ENCODE data around the gene MLH3.
A peak's percentile ranks its signal among the peaks of the same experiment; 100 is the strongest.

The MLH3 gene

GRCh38 chr14:75023108-75023507 lies 28.2 kb downstream of the MLH3 start:
- DNase-seq (ENCODE audit: low read depth) = peak; percentile 12
- H3K4me3 ChIP-seq (replicated peaks; ENCODE audit: low read depth, low read length) = no peak overlapping the region
- no peak for TF ChIP-seq CTCF (IDR thresholded peaks at IDR 0.05; ENCODE audit: low read length, missing control alignments)

GRCh38 chr14:75022655-75023054 lies 28.6 kb downstream of the MLH3 start:
- DNase-seq (ENCODE audit: low read depth) = peak; percentile 20
- no peak overlapping the region for H3K4me3 ChIP-seq (replicated peaks; ENCODE audit: low read depth, low read length)
- TF ChIP-seq CTCF (IDR thresholded peaks at IDR 0.05; ENCODE audit: low read length, missing control alignments) = peak; percentile 42

GRCh38 chr14:75018694-75019093 lies 32.6 kb downstream of the MLH3 start:
- TF ChIP-seq CTCF (IDR thresholded peaks at IDR 0.05; ENCODE audit: low read length, missing control alignments) = no peak
- no peak overlapping the region for H3K4me3 ChIP-seq (replicated peaks; ENCODE audit: low read depth, low read length)
- no peak for DNase-seq (ENCODE audit: low read depth)

GRCh38 chr14:75016815-75017214 lies 34.5 kb downstream of the MLH3 start:
- no peak overlapping the region for H3K4me3 ChIP-seq (replicated peaks; ENCODE audit: low read depth, low read length)
- DNase-seq (ENCODE audit: low read depth) = no peak
- no peak for TF ChIP-seq CTCF (IDR thresholded peaks at IDR 0.05; ENCODE audit: low read length, missing control alignments)

- TF ChIP-seq CTCF (IDR thresholded peaks at IDR 0.05; ENCODE audit: low read length, missing control alignments) = no peak
- DNase-seq (ENCODE audit: low read depth) = no peak
- no peak overlapping the region for H3K4me3 ChIP-seq (replicated peaks; ENCODE audit: low read depth, low read length)
Observed at GRCh38 chr14:75015496-75015895, 35.8 kb downstream of the MLH3 start.

GRCh38 chr14:75013290-75013689 lies 38.0 kb downstream of the MLH3 start:
- DNase-seq (ENCODE audit: low read depth) = no peak
- no peak for TF ChIP-seq CTCF (IDR thresholded peaks at IDR 0.05; ENCODE audit: low read length, missing control alignments)
- no peak overlapping the region for H3K4me3 ChIP-seq (replicated peaks; ENCODE audit: low read depth, low read length)

GRCh38 chr14:75011356-75011994 lies 39.8 kb downstream of the MLH3 start:
- no peak for TF ChIP-seq CTCF (IDR thresholded peaks at IDR 0.05; ENCODE audit: low read length, missing control alignments)
- no peak overlapping the region for H3K4me3 ChIP-seq (replicated peaks; ENCODE audit: low read depth, low read length)
- DNase-seq (ENCODE audit: low read depth) = peak; percentile 65

Data from fibroblast of pulmonary artery (primary cell).